ENCODE results near the gene BMPR1B. TPM values are rescaled to one million over a fixed set of nuclear protein-coding genes. Genes with fewer than 3 reads are reported as not detected.

The BMPR1B gene
- total and polyA plus RNA-seq, 2 donors (not counting 1 experiment from before 2014, with no cell fraction given): not detected

DNA sequence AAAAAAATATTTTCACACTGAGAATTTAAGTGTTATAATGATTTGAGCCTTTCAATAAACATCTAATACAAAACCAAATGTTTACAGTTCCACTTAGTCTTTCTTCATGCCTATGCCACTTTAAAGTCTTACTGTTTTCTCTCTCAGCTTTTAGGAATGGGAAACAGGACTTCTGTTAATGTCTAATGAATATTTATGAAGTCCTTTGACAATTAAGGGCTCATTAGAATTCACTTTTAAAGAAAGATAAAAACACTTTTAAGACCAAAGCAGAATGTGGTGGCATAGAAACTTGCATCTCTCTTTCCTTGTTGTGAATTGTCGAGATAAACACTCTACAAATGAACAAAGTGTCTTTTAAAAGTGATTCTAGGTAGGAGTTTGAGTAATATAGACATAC is 315.9 kb downstream of the BMPR1B start:
- no peak overlapping the region for H3K4me3 ChIP-seq (ENCODE audit: control extremely low read depth in 1 of 5, extremely low read depth in 1 of 5, insufficient read depth in 1 of 5, low read depth in 2 of 5, low read length in 4 of 5)
- no peak for DNase-seq
- no peaks in the 10 kb centered on the region for H4K20me1 ChIP-seq (ENCODE audit: control insufficient read depth, insufficient read depth, low read length, poor library complexity, severe bottlenecking)
- WGBS (ENCODE audit: insufficient coverage): no CpG with 5 or more reads among the region's 1 CpG
- POLR2A ChIA-PET: no interaction called here
- H3K4me2 ChIP-seq (replicated peaks; ENCODE audit: low read depth, low read length, poor library complexity, severe bottlenecking): no peak overlapping the region
- H3K4me1 ChIP-seq (ENCODE audit: control insufficient read depth in 2 of 2, insufficient read depth in 2 of 2, low read length in 2 of 2): no peaks in the 10 kb centered on the region
- H3K27me3 Mint-ChIP-seq: no peaks in the 10 kb centered on the region
- no peak overlapping the region for H3K4me3 Mint-ChIP-seq
- H3K4me1 Mint-ChIP-seq: no peaks in the 10 kb centered on the region
- no peaks in the 10 kb centered on the region for H3K36me3 ChIP-seq (replicated peaks in 1 of 2; ENCODE audit: control extremely low read depth in 1 of 2, control insufficient read depth in 1 of 2, extremely low read depth in 1 of 2, insufficient read depth in 2 of 2, low read length in 1 of 2)
- no peaks in the 10 kb centered on the region for H3K9me3 ChIP-seq (ENCODE audit: control extremely low read depth in 1 of 3, control insufficient read depth in 2 of 3, insufficient read depth in 1 of 3, low read length in 2 of 3)
- H3K79me2 ChIP-seq (ENCODE audit: control insufficient read depth, insufficient read depth, low read length): no peaks in the 10 kb centered on the region
- CTCF ChIA-PET: no interaction called here
- no peaks in the 10 kb centered on the region for H3K27me3 ChIP-seq (replicated peaks in 1 of 4; ENCODE audit: control extremely low read depth in 1 of 4, control insufficient read depth in 3 of 4, insufficient read depth in 4 of 4, low read length in 3 of 4)
- no peak for ATAC-seq (ENCODE audit: low read depth)
- no peak overlapping the region for H3K27ac Mint-ChIP-seq
- intact Hi-C loops (cut with micrococcal nuclease): no loop called here
- H3K9me3 Mint-ChIP-seq (ENCODE audit: insufficient read depth): no peaks in the 10 kb centered on the region
- H2AFZ ChIP-seq (ENCODE audit: insufficient read depth, low read depth, low read length, poor library complexity, severe bottlenecking): no peak overlapping the region
- no peak overlapping the region for H3K27ac ChIP-seq (ENCODE audit: low read length in 2 of 2)
- no peak overlapping the region for H3K9ac ChIP-seq (ENCODE audit: low read length)
- no peak for TF ChIP-seq EZH2 (IDR thresholded peaks at IDR 0.05; ENCODE audit: borderline replicate concordance, insufficient read depth, low read depth, low read length, poor library complexity, severe bottlenecking)
- TF ChIP-seq, protein P1, sequence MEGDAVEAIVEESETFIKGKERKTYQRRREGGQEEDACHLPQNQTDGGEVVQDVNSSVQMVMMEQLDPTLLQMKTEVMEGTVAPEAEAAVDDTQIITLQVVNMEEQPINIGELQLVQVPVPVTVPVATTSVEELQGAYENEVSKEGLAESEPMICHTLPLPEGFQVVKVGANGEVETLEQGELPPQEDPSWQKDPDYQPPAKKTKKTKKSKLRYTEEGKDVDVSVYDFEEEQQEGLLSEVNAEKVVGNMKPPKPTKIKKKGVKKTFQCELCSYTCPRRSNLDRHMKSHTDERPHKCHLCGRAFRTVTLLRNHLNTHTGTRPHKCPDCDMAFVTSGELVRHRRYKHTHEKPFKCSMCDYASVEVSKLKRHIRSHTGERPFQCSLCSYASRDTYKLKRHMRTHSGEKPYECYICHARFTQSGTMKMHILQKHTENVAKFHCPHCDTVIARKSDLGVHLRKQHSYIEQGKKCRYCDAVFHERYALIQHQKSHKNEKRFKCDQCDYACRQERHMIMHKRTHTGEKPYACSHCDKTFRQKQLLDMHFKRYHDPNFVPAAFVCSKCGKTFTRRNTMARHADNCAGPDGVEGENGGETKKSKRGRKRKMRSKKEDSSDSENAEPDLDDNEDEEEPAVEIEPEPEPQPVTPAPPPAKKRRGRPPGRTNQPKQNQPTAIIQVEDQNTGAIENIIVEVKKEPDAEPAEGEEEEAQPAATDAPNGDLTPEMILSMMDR (IDR thresholded peaks at IDR 0.05): no peak

- H3K4me1 Mint-ChIP-seq: no peaks in the 10 kb centered on the region
- no peak overlapping the region for H3K9ac ChIP-seq (ENCODE audit: low read length)
- no peaks in the 10 kb centered on the region for H3K9me3 ChIP-seq (ENCODE audit: control extremely low read depth in 1 of 3, control insufficient read depth in 2 of 3, insufficient read depth in 1 of 3, low read length in 2 of 3)
- H3K36me3 ChIP-seq (replicated peaks in 1 of 2; ENCODE audit: control extremely low read depth in 1 of 2, control insufficient read depth in 1 of 2, extremely low read depth in 1 of 2, insufficient read depth in 2 of 2, low read length in 1 of 2): no peaks in the 10 kb centered on the region
- no peak for DNase-seq
- no peak overlapping the region for H2AFZ ChIP-seq (ENCODE audit: insufficient read depth, low read depth, low read length, poor library complexity, severe bottlenecking)
- no peaks in the 10 kb centered on the region for H3K9me3 Mint-ChIP-seq (ENCODE audit: insufficient read depth)
- TF ChIP-seq, protein P1 (IDR thresholded peaks at IDR 0.05): no peak
- no peak for TF ChIP-seq EZH2 (IDR thresholded peaks at IDR 0.05; ENCODE audit: borderline replicate concordance, insufficient read depth, low read depth, low read length, poor library complexity, severe bottlenecking)
- no peaks in the 10 kb centered on the region for H4K20me1 ChIP-seq (ENCODE audit: control insufficient read depth, insufficient read depth, low read length, poor library complexity, severe bottlenecking)
- no peak overlapping the region for H3K27ac Mint-ChIP-seq
- WGBS (ENCODE audit: insufficient coverage): no CpG with 5 or more reads among the region's 1 CpG
- ChIA-PET POLR2A (no interaction called here), CTCF (no interaction called here)
- H3K27me3 ChIP-seq (replicated peaks in 1 of 4; ENCODE audit: control extremely low read depth in 1 of 4, control insufficient read depth in 3 of 4, insufficient read depth in 4 of 4, low read length in 3 of 4): no peaks in the 10 kb centered on the region
- intact Hi-C loops (cut with micrococcal nuclease): no loop called here
- no peak overlapping the region for H3K4me3 ChIP-seq (ENCODE audit: control extremely low read depth in 1 of 5, extremely low read depth in 1 of 5, insufficient read depth in 1 of 5, low read depth in 2 of 5, low read length in 4 of 5)
- no peak overlapping the region for H3K4me3 Mint-ChIP-seq
- no peaks in the 10 kb centered on the region for H3K79me2 ChIP-seq (ENCODE audit: control insufficient read depth, insufficient read depth, low read length)
- no peak overlapping the region for H3K27ac ChIP-seq (ENCODE audit: low read length in 2 of 2)
- no peak overlapping the region for H3K4me2 ChIP-seq (replicated peaks; ENCODE audit: low read depth, low read length, poor library complexity, severe bottlenecking)
- H3K4me1 ChIP-seq (ENCODE audit: control insufficient read depth in 2 of 2, insufficient read depth in 2 of 2, low read length in 2 of 2): no peaks in the 10 kb centered on the region
- no peak for ATAC-seq (ENCODE audit: low read depth)
- no peaks in the 10 kb centered on the region for H3K27me3 Mint-ChIP-seq
Observed at GRCh38 chr4:95077864-95078263, 320.1 kb downstream of the BMPR1B start.
